ENCODE data around the gene ITGB1. TPM values are rescaled to one million over a fixed set of nuclear protein-coding genes. Genes with fewer than 3 reads are reported as not detected.

Gene ITGB1
- total RNA-seq, 1 experiment from 2014 or later = 223 TPM

DNA sequence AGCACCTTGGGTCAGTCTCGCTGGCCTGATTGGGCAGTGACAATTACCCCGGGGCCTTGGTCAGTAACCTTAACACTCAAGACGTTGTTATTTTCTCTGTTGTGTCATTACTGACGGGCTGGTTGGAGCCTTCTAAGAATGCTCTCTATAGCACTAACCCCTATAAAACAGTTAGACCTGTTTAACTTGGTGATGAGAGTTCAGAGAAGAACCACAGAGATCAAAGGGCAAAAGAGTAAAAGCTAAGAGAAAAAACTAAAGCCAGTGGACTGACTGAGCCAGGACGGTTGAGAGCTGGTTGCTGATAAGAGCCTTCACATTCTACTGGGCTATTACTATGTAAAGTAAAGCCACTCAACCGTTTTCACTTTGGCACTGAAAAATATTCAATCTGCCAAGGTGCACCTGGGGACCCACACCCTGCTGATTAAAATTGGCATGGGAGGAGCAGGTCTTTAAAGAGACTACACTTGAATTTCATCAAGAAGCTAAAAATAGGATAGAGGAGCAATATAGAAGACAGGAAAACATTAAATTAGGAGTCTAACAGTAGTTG is 13.6 kb upstream of the ITGB1 start:
- H2BK12ac ChIP-seq (ENCODE audit: insufficient read length, low read depth, low read length) = no peak overlapping the region
- no peak overlapping the region for H3T11ph ChIP-seq (ENCODE audit: low read length)
- no peaks in the 10 kb centered on the region for H3K36me3 Mint-ChIP-seq (ENCODE audit: insufficient read depth in 1 of 3, low read depth in 3 of 3)
- H2BK5ac ChIP-seq (ENCODE audit: insufficient read length, low read length) = no peak overlapping the region
- no peak overlapping the region for H4K8ac ChIP-seq (replicated peaks; ENCODE audit: insufficient read length, low read depth, low read length)
- TF ChIP-seq, protein P1, sequence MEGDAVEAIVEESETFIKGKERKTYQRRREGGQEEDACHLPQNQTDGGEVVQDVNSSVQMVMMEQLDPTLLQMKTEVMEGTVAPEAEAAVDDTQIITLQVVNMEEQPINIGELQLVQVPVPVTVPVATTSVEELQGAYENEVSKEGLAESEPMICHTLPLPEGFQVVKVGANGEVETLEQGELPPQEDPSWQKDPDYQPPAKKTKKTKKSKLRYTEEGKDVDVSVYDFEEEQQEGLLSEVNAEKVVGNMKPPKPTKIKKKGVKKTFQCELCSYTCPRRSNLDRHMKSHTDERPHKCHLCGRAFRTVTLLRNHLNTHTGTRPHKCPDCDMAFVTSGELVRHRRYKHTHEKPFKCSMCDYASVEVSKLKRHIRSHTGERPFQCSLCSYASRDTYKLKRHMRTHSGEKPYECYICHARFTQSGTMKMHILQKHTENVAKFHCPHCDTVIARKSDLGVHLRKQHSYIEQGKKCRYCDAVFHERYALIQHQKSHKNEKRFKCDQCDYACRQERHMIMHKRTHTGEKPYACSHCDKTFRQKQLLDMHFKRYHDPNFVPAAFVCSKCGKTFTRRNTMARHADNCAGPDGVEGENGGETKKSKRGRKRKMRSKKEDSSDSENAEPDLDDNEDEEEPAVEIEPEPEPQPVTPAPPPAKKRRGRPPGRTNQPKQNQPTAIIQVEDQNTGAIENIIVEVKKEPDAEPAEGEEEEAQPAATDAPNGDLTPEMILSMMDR (conservative IDR thresholded peaks at IDR 0.05) = no peak
- no peaks in the 10 kb centered on the region for H3K79me1 ChIP-seq (ENCODE audit: insufficient read depth, low read depth, low read length, poor library complexity, severe bottlenecking)
- H3K27ac ChIP-seq (ENCODE audit: insufficient read length, low read depth, low read length) = no peak overlapping the region
- H3K9me3 ChIP-seq (ENCODE audit: control insufficient read depth, low read depth, low read length) = no peaks in the 10 kb centered on the region
- no peak overlapping the region for H4K91ac ChIP-seq (ENCODE audit: insufficient read length, low read depth, low read length)
- H3K56ac ChIP-seq (ENCODE audit: insufficient read length, low read depth, low read length) = no peak overlapping the region
- H3K27me3 Mint-ChIP-seq (ENCODE audit: low read depth) = no peaks in the 10 kb centered on the region
- no peak for DNase-seq
- H3K27ac Mint-ChIP-seq = peak overlapping the region; percentile 80 to 94 (median 81)
- no peaks in the 10 kb centered on the region for H3K27me3 ChIP-seq (ENCODE audit: insufficient read depth, low read length)
- H2AK5ac ChIP-seq (ENCODE audit: insufficient read length, low read length) = no peak overlapping the region
- H3K23ac ChIP-seq (ENCODE audit: insufficient read length, low read depth, low read length) = no peak overlapping the region
- H3K4ac ChIP-seq (ENCODE audit: low read depth, low read length) = no peak overlapping the region
- H4K20me1 ChIP-seq (ENCODE audit: control insufficient read depth, insufficient read depth, insufficient read length) = no peaks in the 10 kb centered on the region
- H3K79me2 ChIP-seq (ENCODE audit: insufficient read depth, low read length) = no peaks in the 10 kb centered on the region
- H2AFZ ChIP-seq (ENCODE audit: low read length) = no peak overlapping the region
- H3K18ac ChIP-seq (ENCODE audit: insufficient read length, low read depth, low read length) = no peak overlapping the region
- no peak overlapping the region for H3K4me2 ChIP-seq (ENCODE audit: insufficient read depth, insufficient read length, low read length)
- peaks cover 0 to 3% of the 10 kb centered on the region in 2 experiments; a peak in 2 of 5 replicates for H3K9me3 Mint-ChIP-seq
- no peaks in the 10 kb centered on the region for H3K23me2 ChIP-seq (ENCODE audit: insufficient read length, low read depth, low read length, poor library complexity, severe bottlenecking)
- peak overlapping the region in 1 of 2 experiments; percentile 61; a peak in 2 of 5 replicates for H3K4me3 Mint-ChIP-seq
- no peak overlapping the region for H3K9ac ChIP-seq (ENCODE audit: extremely low read depth, insufficient read length, low read length)
- H3K14ac ChIP-seq (ENCODE audit: insufficient read depth, low read length) = no peak overlapping the region
- no peak overlapping the region for H2BK20ac ChIP-seq (ENCODE audit: low read depth, low read length, poor library complexity, severe bottlenecking)
- H3K4me1 Mint-ChIP-seq = peaks cover 23 to 28% of the 10 kb centered on the region in 2 experiments
- H2BK120ac ChIP-seq (ENCODE audit: low read depth, low read length, poor library complexity, severe bottlenecking) = no peak overlapping the region
- no CpG with 5 or more reads among the region's 6 CpGs for WGBS (ENCODE audit: extremely low coverage, insufficient read length, low lambda C conversion rate)
- H2BK15ac ChIP-seq (ENCODE audit: low read depth, low read length) = no peak overlapping the region
- H4K5ac ChIP-seq (ENCODE audit: insufficient read length, low read depth, low read length) = no peak overlapping the region
- peaks cover 3% of the 10 kb centered on the region; the same call in 1 of the 2 replicates for H3K4me1 ChIP-seq (ENCODE audit: insufficient read depth, low read length)

Data from H9 (cell line).